PC-3 (cell line): Measurements from ENCODE around the gene ABCA3. TPM values are rescaled to one million over a fixed set of nuclear protein-coding genes. Genes with fewer than 3 reads are reported as not detected.

Source experiments
- ATAC-seq: fragments of 200-7000 bp; cut with Tn5 transposase; 2 replicates; pipeline ENCODE4 v1.9.1; 2020; ENCODE audit warnings: mild to moderate bottlenecking, moderate library complexity
- BruUV-seq: library from RNA; stranded (reverse); fragments of 400-500 nt; replicated peaks from 2 replicates; lab custom pipeline; 2021; lab: Mats Ljungman, UMichigan
- CTCF ChIA-PET: fragments of 300-600 bp; sonication (Branson Sonifier 250); formaldehyde crosslinking; loops from one replicate; lab custom pipeline; 2022; ENCODE audit warnings: antibody characterized with exemption; lab: Charles Lee
- POLR2A ChIA-PET: fragments of 300-600 bp; sonication (Branson Sonifier 250); formaldehyde crosslinking; loops from one replicate; lab custom pipeline; 2022; ENCODE audit warnings: antibody characterized with exemption; ENCODE audit not compliant: unreplicated experiment; lab: Charles Lee
- DNase-seq: peaks from one replicate; pipeline ENCODE4 v3.0.0-alpha.2; 2015
- H2AFZ ChIP-seq: fragments of 300-600 bp; sonication (generic); 2 replicates; pipeline ENCODE4 v1.6.0; 2016; ENCODE audit warnings: antibody characterized with exemption, low read length
- H3F3A ChIP-seq: fragments of 300-600 bp; sonication (generic); one replicate; pipeline ENCODE4 v1.6.0; 2017; ENCODE audit warnings: antibody characterized with exemption, low read length, control low read depth, mild to moderate bottlenecking; ENCODE audit not compliant: unreplicated experiment
- H3K27ac ChIP-seq: fragments of 300-600 bp; sonication (generic); 2 replicates; pipeline ENCODE4 v1.5.1; 2016; ENCODE audit warnings: mild to moderate bottlenecking, low read length
- H3K27me3 ChIP-seq: fragments of 300-600 bp; sonication (generic); 2 replicates; pipeline ENCODE4 v1.6.1; 2016; ENCODE audit warnings: low read length, mixed read lengths
- H3K36me3 ChIP-seq: fragments of 300-600 bp; sonication (generic); 2 replicates; pipeline ENCODE4 v1.6.1; 2016; ENCODE audit warnings: low read depth, mixed run types, low read length, mixed read lengths
- H3K4me1 ChIP-seq: fragments of 300-600 bp; sonication (generic); 2 replicates; pipeline ENCODE4 v1.5.1; 2016; ENCODE audit warnings: low read length; ENCODE audit not compliant: insufficient read depth
- H3K4me2 ChIP-seq: fragments of 300-600 bp; sonication (generic); 2 replicates; pipeline ENCODE4 v1.6.0; 2016; ENCODE audit warnings: low read length
- H3K4me3 ChIP-seq: fragments of 300-600 bp; sonication (generic); 2 replicates; pipeline ENCODE4 v1.5.1; 2016; ENCODE audit warnings: mild to moderate bottlenecking, low read length, mixed read lengths
- H3K79me2 ChIP-seq: fragments of 300-600 bp; sonication (generic); 2 replicates; pipeline ENCODE4 v1.6.1; 2017; ENCODE audit warnings: low read length, mixed read lengths
- H3K9ac ChIP-seq: fragments of 300-600 bp; sonication (generic); 2 replicates; pipeline ENCODE4 v1.6.0; 2016; ENCODE audit warnings: mild to moderate bottlenecking, low read length
- H3K9me2 ChIP-seq: fragments of 300-600 bp; sonication (generic); replicated peaks from 2 replicates; pipeline ENCODE4 v1.6.1; 2016; ENCODE audit warnings: mixed run types, low read length, mixed read lengths
- H3K9me3 ChIP-seq: fragments of 300-600 bp; sonication (generic); 2 replicates; pipeline ENCODE4 v1.6.1; 2016; ENCODE audit warnings: low read length, mixed read lengths
- H4K20me1 ChIP-seq: fragments of 300-600 bp; sonication (generic); 2 replicates; pipeline ENCODE4 v1.6.1; 2016; ENCODE audit warnings: low read length, mixed read lengths
- CTCF ChIP-seq: fragments of 300-600 bp; sonication (generic); conservative IDR thresholded peaks from 2 replicates; pipeline ENCODE4 v1.5.1; 2017; ENCODE audit warnings: antibody characterized with exemption, low read depth, mild to moderate bottlenecking, low read length
- EZH2 ChIP-seq: fragments of 300-600 bp; sonication (generic); IDR thresholded peaks from one replicate; pipeline ENCODE4 v1.6.1; 2017; ENCODE audit warnings: antibody characterized with exemption, mild to moderate bottlenecking, low read length; ENCODE audit not compliant: unreplicated experiment
- EZH2phosphoT487 ChIP-seq: fragments of 300-600 bp; sonication (generic); IDR thresholded peaks from 2 replicates; pipeline ENCODE4 v1.6.1; 2018; ENCODE audit warnings: mild to moderate bottlenecking, antibody characterized with exemption, low read length, borderline replicate concordance
- intact Hi-C: fragments of 100-400 bp; cut with micrococcal nuclease; formaldehyde crosslinking; loops from 2 replicates; pipeline ENCODE4 v1.9.0; 2023
- total RNA-seq: library from RNA; depleted of rRNA; stranded (reverse); fragments of >200 nt; gene quantifications from 2 replicates; pipeline ENCODE4 v1.2.3, GENCODE V29; 2014

The ABCA3 gene
- total RNA-seq, 1 experiment from 2014 or later = 11.0 TPM

- no peak for TF ChIP-seq EZH2phosphoT487
- no peak for TF ChIP-seq EZH2
- TF ChIP-seq CTCF = no peak
- H3K27ac ChIP-seq = no peak overlapping the region
- H3K36me3 ChIP-seq = no peaks in the 10 kb centered on the region
- H2AFZ ChIP-seq = no peak overlapping the region
- no peaks in the 10 kb centered on the region for H4K20me1 ChIP-seq
- no peak for ATAC-seq
- H3K27me3 ChIP-seq = peaks cover 14% of the 10 kb centered on the region; the same call in 1 of the 2 replicates
- intact Hi-C loops = no loop called here
- H3K79me2 ChIP-seq = no peaks in the 10 kb centered on the region
- no peaks in the 10 kb centered on the region for H3K9me3 ChIP-seq
- no peak overlapping the region for H3K4me3 ChIP-seq
- H3K4me2 ChIP-seq = no peak overlapping the region
- no peaks in the 10 kb centered on the region for H3F3A ChIP-seq
- H3K9me2 ChIP-seq = no peaks in the 10 kb centered on the region
- CTCF ChIA-PET = no interaction called here
- BruUV-seq = no TSS peak
- H3K9ac ChIP-seq = no peak overlapping the region
- POLR2A ChIA-PET = no interaction called here
- no peak for DNase-seq
- no peaks in the 10 kb centered on the region for H3K4me1 ChIP-seq
Measured at GRCh38 chr16:2358811-2359210, 18.3 kb upstream of the ABCA3 start.

GRCh38 chr16:2357331-2357730, 16.8 kb upstream of the ABCA3 start:
- DNase-seq = no peak
- no peak overlapping the region for H3K9ac ChIP-seq
- no peaks in the 10 kb centered on the region for H3K9me2 ChIP-seq
- no peaks in the 10 kb centered on the region for H3F3A ChIP-seq
- H3K4me1 ChIP-seq = no peaks in the 10 kb centered on the region
- H3K27ac ChIP-seq = no peak overlapping the region
- POLR2A ChIA-PET = no interaction called here
- H3K27me3 ChIP-seq = peaks cover 13% of the 10 kb centered on the region; the same call in 1 of the 2 replicates
- no TSS peak for BruUV-seq
- no peak overlapping the region for H2AFZ ChIP-seq
- H3K9me3 ChIP-seq = no peaks in the 10 kb centered on the region
- H4K20me1 ChIP-seq = no peaks in the 10 kb centered on the region
- intact Hi-C loops = no loop called here
- CTCF ChIA-PET = no interaction called here
- H3K4me3 ChIP-seq = no peak overlapping the region
- H3K4me2 ChIP-seq = no peak overlapping the region
- TF ChIP-seq CTCF (no peak), EZH2phosphoT487 (no peak), EZH2 (no peak)
- no peaks in the 10 kb centered on the region for H3K79me2 ChIP-seq
- no peaks in the 10 kb centered on the region for H3K36me3 ChIP-seq
- no peak for ATAC-seq

- Histone ChIP-seq H3F3A (no peaks in the 10 kb centered on the region), H3K4me3 (no peak overlapping the region), H3K9me3 (no peaks in the 10 kb centered on the region), H3K36me3 (no peaks in the 10 kb centered on the region), H3K4me1 (no peaks in the 10 kb centered on the region), H3K79me2 (no peaks in the 10 kb centered on the region), H3K4me2 (no peak overlapping the region), H3K27me3 (no peaks in the 10 kb centered on the region), H3K9ac (no peak overlapping the region), H3K9me2 (no peaks in the 10 kb centered on the region), H3K27ac (no peak overlapping the region), H2AFZ (no peak overlapping the region), H4K20me1 (no peaks in the 10 kb centered on the region)
- TF ChIP-seq EZH2phosphoT487 = no peak
- no peak for TF ChIP-seq EZH2
- TF ChIP-seq CTCF = no peak
- ATAC-seq (peak; percentile 49), DNase-seq (no peak)
- intact Hi-C loops = no loop called here
- BruUV-seq = no TSS peak
- ChIA-PET CTCF (no interaction called here), POLR2A (no interaction called here)
Measured at GRCh38 chr16:2350500-2350899, 10.0 kb upstream of the ABCA3 start.
